Brain microvascular endothelial cell (primary cell): ENCODE results near the gene PYROXD2.

Experiments used
- DNase-seq: peaks from one replicate; pipeline ENCODE4 v3.0.0-alpha.2; 2020
- H3K27ac ChIP-seq: fragments of 250-450 bp; sonication (Bioruptor Pico); 2 replicates; pipeline ENCODE4 v1.5.1; 2020; ENCODE audit warnings: mild to moderate bottlenecking, moderate library complexity
- H3K27me3 ChIP-seq: fragments of 250-450 bp; sonication (Bioruptor Pico); replicated peaks from 2 replicates; pipeline ENCODE4 v1.5.1; 2020; ENCODE audit warnings: mild to moderate bottlenecking
- H3K36me3 ChIP-seq: fragments of 250-450 bp; sonication (Bioruptor Pico); replicated peaks from 2 replicates; pipeline ENCODE4 v1.5.1; 2020; ENCODE audit warnings: mild to moderate bottlenecking
- H3K4me3 ChIP-seq: 2 replicates; pipeline ENCODE4 v1.5.1; 2011; ENCODE audit warnings: low read depth, mild to moderate bottlenecking, control low read depth, low read length, moderate library complexity
- CTCF ChIP-seq: IDR thresholded peaks from 2 replicates; pipeline ENCODE4 v1.5.1; 2011; ENCODE audit warnings: low read depth, mild to moderate bottlenecking, moderate library complexity, low read length, control low read depth, inconsistent platforms; ENCODE audit errors: missing control alignments
- in situ Hi-C: cut with HindIII; loops from 2 replicates; pipeline ENCODE4 v1.10.0; 2017; ENCODE audit warnings: low sequenced_read_pairs, low pct_ligation_motif_present

Gene PYROXD2

GRCh38 chr10:98367604-98368451 is 47.2 kb downstream of the PYROXD2 start:
- H3K36me3 ChIP-seq: no peaks in the 10 kb centered on the region
- no peak for TF ChIP-seq CTCF
- no peaks in the 10 kb centered on the region for H3K27me3 ChIP-seq
- H3K27ac ChIP-seq: no peak overlapping the region
- H3K4me3 ChIP-seq: no peak overlapping the region
- no peak for DNase-seq
- in situ Hi-C loops: no loop called here

- no peak for TF ChIP-seq CTCF
- no peak for DNase-seq
- Histone ChIP-seq H3K4me3 (no peak overlapping the region), H3K27me3 (no peaks in the 10 kb centered on the region), H3K27ac (no peak overlapping the region), H3K36me3 (no peaks in the 10 kb centered on the region)
- in situ Hi-C loops: no loop called here
These were observed 48.9 kb downstream of the PYROXD2 start for GRCh38 chr10:98366062-98366530.

- no peaks in the 10 kb centered on the region for H3K36me3 ChIP-seq
- TF ChIP-seq CTCF: no peak
- H3K4me3 ChIP-seq: no peak overlapping the region
- H3K27ac ChIP-seq: no peak overlapping the region
- DNase-seq: no peak
- no peaks in the 10 kb centered on the region for H3K27me3 ChIP-seq
- in situ Hi-C loops: no loop called here
These were observed 49.4 kb downstream of the PYROXD2 start for GRCh38 chr10:98365406-98366061.

GRCh38 chr10:98364432-98365102 is 50.4 kb downstream of the PYROXD2 start:
- in situ Hi-C loops: no loop called here
- no peaks in the 10 kb centered on the region for H3K36me3 ChIP-seq

GRCh38 chr10:98363220-98363619 is 51.8 kb downstream of the PYROXD2 start:
- Histone ChIP-seq H3K36me3 (no peaks in the 10 kb centered on the region), H3K27ac (no peak overlapping the region), H3K4me3 (no peak overlapping the region), H3K27me3 (no peaks in the 10 kb centered on the region)
- no peak for TF ChIP-seq CTCF
- no peak for DNase-seq
- in situ Hi-C loops: no loop called here

More at GRCh38 chr10:98364432-98365102, 50.4 kb downstream of the PYROXD2 start:
- TF ChIP-seq CTCF: no peak
- no peaks in the 10 kb centered on the region for H3K27me3 ChIP-seq
- H3K4me3 ChIP-seq: no peak overlapping the region
- DNase-seq: no peak
- H3K27ac ChIP-seq: no peak overlapping the region
